ENCODE results near the gene GLI3. TPM values are rescaled to one million over a fixed set of nuclear protein-coding genes. Genes with fewer than 3 reads are reported as not detected.

Gene GLI3
- total RNA-seq, 1 experiment from 2014 or later, result 10.0 TPM

- DNase-seq (ENCODE audit: low read depth), result peak; percentile 80
These were observed 306.3 kb downstream of the GLI3 start for GRCh38 chr7:41930538-41931262.

GRCh38 chr7:41928781-41929180 lies 308.2 kb downstream of the GLI3 start:
- no peak for DNase-seq (ENCODE audit: low read depth)

GRCh38 chr7:41928166-41928565 lies 308.8 kb downstream of the GLI3 start:
- no peak for DNase-seq (ENCODE audit: low read depth)

- no peak for DNase-seq (ENCODE audit: low read depth)
These were observed 309.6 kb downstream of the GLI3 start for GRCh38 chr7:41927380-41927779.

- DNase-seq (ENCODE audit: low read depth), result peak; percentile 71
These were observed 311.1 kb downstream of the GLI3 start for GRCh38 chr7:41925946-41926345.

GRCh38 chr7:41924796-41925195 lies 312.2 kb downstream of the GLI3 start:
- peak; percentile 58 for DNase-seq (ENCODE audit: low read depth)

- no peak for DNase-seq (ENCODE audit: low read depth)
These were observed 314.6 kb downstream of the GLI3 start for GRCh38 chr7:41922373-41922772.

GRCh38 chr7:41921453-41921981 lies 315.5 kb downstream of the GLI3 start:
- peak; percentile 98 for DNase-seq (ENCODE audit: low read depth)

GRCh38 chr7:41918597-41918996 lies 318.4 kb downstream of the GLI3 start:
- peak; percentile 89 for DNase-seq (ENCODE audit: low read depth)

- DNase-seq (ENCODE audit: low read depth), result peak; percentile 99
These were observed 320.5 kb downstream of the GLI3 start for GRCh38 chr7:41916450-41916927.

GRCh38 chr7:41915871-41916270 lies 321.1 kb downstream of the GLI3 start:
- DNase-seq (ENCODE audit: low read depth), result no peak

- DNase-seq (ENCODE audit: low read depth), result no peak
These were observed 324.0 kb downstream of the GLI3 start for GRCh38 chr7:41912851-41913567.

GRCh38 chr7:41912426-41912825 lies 324.6 kb downstream of the GLI3 start:
- DNase-seq (ENCODE audit: low read depth), result peak; percentile 37

- peak; percentile 68 for DNase-seq (ENCODE audit: low read depth)
These were observed 325.2 kb downstream of the GLI3 start for GRCh38 chr7:41911792-41912191.
